BJ (cell line): ENCODE data around the gene BMF. TPM values are rescaled to one million over a fixed set of nuclear protein-coding genes. Genes with fewer than 3 reads are reported as not detected.

Experiments
- CTCF ChIA-PET: fragments of 350-600 bp; formaldehyde crosslinking; extraction: SDS; loops from one replicate; lab custom pipeline; 2021; ENCODE audit warnings: antibody characterized with exemption, inconsistent platforms; lab: Yijun Ruan, JAX
- POLR2A ChIA-PET: fragments of 300-600 bp; sonication (Branson Sonifier 250); formaldehyde crosslinking; extraction: SDS; loops from one replicate; lab custom pipeline; 2021; ENCODE audit warnings: antibody characterized with exemption; lab: Charles Lee
- DNase-seq: peaks from one replicate; pipeline ENCODE4 v3.0.0-alpha.2; 2011; ENCODE audit warnings: low read depth
- H3K27me3 ChIP-seq: 2 replicates; pipeline ENCODE4 v1.6.0; 2011; ENCODE audit warnings: low read length; ENCODE audit not compliant: control insufficient read depth, insufficient read depth
- H3K36me3 ChIP-seq: 2 replicates; pipeline ENCODE4 v1.5.1; 2011; ENCODE audit warnings: low read length; ENCODE audit not compliant: control insufficient read depth, insufficient read depth
- H3K4me3 ChIP-seq: 2 replicates; pipeline ENCODE4 v1.5.1; 2011; ENCODE audit warnings: low read depth, mild to moderate bottlenecking, control low read depth, low read length
- polyA plus RNA-seq: library from polyadenylated mRNA; depleted of rRNA; stranded (reverse); fragments of >200 nt; gene quantifications from 2 replicates; pipeline ENCODE4 v1.2.3, GENCODE V29; 2011
- TF ChIP-seq, protein P1 (sequence below): IDR thresholded peaks from 2 replicates; pipeline ENCODE4 v1.5.1; 2011; ENCODE audit warnings: low read depth, mild to moderate bottlenecking, control low read depth, inconsistent platforms, low read length, moderate library complexity; ENCODE audit not compliant: insufficient read depth

Gene BMF
- polyA plus RNA-seq, 1 experiment = 8.3 TPM

- Histone ChIP-seq H3K27me3 (peaks cover 14% of the 10 kb centered on the region), H3K36me3 (no peaks in the 10 kb centered on the region), H3K4me3 (no peak overlapping the region)
- CTCF ChIA-PET = interaction anchor here (0.6 to 2.5 kb wide), 5 partner anchors 8 to 67 kb away, joined by 3 to 21 read pairs (median 4); no protein-coding TSS in a partner anchor
- POLR2A ChIA-PET = no interaction called here
- TF ChIP-seq, protein P1, sequence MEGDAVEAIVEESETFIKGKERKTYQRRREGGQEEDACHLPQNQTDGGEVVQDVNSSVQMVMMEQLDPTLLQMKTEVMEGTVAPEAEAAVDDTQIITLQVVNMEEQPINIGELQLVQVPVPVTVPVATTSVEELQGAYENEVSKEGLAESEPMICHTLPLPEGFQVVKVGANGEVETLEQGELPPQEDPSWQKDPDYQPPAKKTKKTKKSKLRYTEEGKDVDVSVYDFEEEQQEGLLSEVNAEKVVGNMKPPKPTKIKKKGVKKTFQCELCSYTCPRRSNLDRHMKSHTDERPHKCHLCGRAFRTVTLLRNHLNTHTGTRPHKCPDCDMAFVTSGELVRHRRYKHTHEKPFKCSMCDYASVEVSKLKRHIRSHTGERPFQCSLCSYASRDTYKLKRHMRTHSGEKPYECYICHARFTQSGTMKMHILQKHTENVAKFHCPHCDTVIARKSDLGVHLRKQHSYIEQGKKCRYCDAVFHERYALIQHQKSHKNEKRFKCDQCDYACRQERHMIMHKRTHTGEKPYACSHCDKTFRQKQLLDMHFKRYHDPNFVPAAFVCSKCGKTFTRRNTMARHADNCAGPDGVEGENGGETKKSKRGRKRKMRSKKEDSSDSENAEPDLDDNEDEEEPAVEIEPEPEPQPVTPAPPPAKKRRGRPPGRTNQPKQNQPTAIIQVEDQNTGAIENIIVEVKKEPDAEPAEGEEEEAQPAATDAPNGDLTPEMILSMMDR = no peak
- no peak for DNase-seq
Measured at GRCh38 chr15:40112789-40113188, 4.1 kb upstream of the BMF start.

- H3K4me3 ChIP-seq = no peak overlapping the region
- ChIA-PET POLR2A (no interaction called here), CTCF (interaction anchor here (1.2 to 1.7 kb wide), 3 partner anchors 10 to 66 kb away, joined by 4 to 6 read pairs (median 5); no protein-coding TSS in a partner anchor)
- no peaks in the 10 kb centered on the region for H3K36me3 ChIP-seq
- no peak for DNase-seq
- TF ChIP-seq, protein P1 = no peak
- peaks cover 14% of the 10 kb centered on the region for H3K27me3 ChIP-seq
Measured at GRCh38 chr15:40111888-40112287, 3.2 kb upstream of the BMF start.

DNA sequence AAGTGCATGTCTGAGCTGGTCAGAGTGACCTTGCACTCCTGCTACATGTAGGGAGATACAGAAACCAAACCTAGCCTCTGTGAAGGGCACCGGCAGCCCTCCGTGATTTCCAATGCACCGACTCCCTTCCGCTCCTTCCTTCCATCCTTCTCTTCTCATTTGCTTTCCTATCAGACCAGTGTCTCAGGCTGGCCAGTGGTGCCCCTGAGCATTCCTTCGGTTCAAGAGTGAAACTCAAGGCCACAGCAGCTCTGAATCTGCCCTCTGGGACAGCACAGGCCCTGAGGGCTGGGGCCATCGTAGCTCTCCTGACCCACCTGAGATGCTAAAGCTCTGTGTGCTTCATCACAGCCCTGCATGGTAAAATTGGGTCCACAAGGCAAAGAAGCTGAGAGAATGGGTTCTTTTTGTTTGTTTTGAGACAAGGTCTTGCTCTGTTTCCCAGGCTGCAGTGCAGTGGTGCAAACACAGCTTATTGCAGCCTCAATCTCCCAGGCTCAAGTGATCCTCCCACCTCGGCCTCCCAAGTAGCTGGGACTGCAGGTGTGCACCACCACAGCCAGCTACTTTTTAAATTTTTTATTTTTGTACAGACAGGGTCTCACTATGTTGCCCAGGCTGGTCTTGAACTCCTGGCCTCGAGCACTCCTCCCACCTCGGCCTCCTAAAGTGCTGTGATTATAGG, 2.3 kb upstream of the BMF start:
- TF ChIP-seq, protein P1 = no peak
- peaks cover 12% of the 10 kb centered on the region for H3K27me3 ChIP-seq
- H3K4me3 ChIP-seq = no peak overlapping the region
- no peak for DNase-seq
- H3K36me3 ChIP-seq = no peaks in the 10 kb centered on the region
- CTCF ChIA-PET = interaction anchor here (0.5 to 1.7 kb wide), 3 partner anchors 9 to 127 kb away, joined by 3 to 6 read pairs (median 5); no protein-coding TSS in a partner anchor
- POLR2A ChIA-PET = no interaction called here

DNA sequence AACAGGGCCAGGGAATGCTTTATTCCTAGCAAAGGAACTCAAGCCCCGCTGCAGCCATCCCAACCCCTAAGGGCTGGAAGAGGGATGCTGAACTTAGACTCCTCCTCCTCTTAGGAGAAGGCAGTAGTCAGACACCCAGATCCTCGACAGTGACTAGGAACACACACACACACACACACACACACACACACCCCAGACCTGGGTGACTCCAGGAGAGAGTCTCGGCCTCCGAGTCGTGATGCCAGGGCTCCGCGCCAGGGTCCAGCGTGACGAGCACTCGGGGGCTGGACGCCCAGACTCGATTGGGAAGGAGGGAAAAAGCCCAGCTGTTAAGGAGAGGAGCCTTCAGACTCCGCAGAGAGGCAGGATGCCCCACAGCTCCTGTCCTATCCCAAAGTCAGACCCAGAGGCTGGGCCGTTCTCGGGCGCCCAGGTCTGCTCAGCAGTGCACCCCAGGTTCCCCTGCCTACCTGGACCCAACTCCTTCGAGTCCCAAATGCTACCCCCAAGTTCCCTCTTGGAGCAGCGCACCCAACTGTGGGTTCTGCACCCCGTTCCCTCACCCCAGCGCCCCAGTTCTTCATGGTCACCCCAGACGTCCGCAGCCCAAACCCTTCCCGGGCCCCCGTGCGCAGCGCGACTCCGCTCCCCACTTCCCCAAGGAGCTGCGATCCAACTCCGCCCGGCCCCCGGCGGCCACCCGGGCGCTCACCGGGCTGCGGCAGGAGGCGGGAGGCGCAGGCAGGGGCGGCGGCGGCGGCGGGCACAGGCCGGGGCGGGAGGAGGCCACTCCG, 421 bp downstream of the BMF start:
- Histone ChIP-seq H3K36me3 (no peaks in the 10 kb centered on the region), H3K27me3 (peaks cover 6% of the 10 kb centered on the region), H3K4me3 (peak overlapping the region; percentile 73)
- ChIA-PET POLR2A (no interaction called here), CTCF (interaction anchor here (0.8 to 8.9 kb wide), 12 partner anchors 8 to 230 kb away, joined by 3 to 93 read pairs (median 4); no protein-coding TSS in a partner anchor)
- no peak for DNase-seq
- TF ChIP-seq, protein P1 = no peak
